ENCODE data around the gene TXNIP. TPM values are rescaled to one million over a fixed set of nuclear protein-coding genes. Genes with fewer than 3 reads are reported as not detected.

The TXNIP gene
- total and polyA plus RNA-seq, 2 donors (not counting 1 experiment from before 2014, with no cell fraction given), result 542 to 1,651 TPM

DNA sequence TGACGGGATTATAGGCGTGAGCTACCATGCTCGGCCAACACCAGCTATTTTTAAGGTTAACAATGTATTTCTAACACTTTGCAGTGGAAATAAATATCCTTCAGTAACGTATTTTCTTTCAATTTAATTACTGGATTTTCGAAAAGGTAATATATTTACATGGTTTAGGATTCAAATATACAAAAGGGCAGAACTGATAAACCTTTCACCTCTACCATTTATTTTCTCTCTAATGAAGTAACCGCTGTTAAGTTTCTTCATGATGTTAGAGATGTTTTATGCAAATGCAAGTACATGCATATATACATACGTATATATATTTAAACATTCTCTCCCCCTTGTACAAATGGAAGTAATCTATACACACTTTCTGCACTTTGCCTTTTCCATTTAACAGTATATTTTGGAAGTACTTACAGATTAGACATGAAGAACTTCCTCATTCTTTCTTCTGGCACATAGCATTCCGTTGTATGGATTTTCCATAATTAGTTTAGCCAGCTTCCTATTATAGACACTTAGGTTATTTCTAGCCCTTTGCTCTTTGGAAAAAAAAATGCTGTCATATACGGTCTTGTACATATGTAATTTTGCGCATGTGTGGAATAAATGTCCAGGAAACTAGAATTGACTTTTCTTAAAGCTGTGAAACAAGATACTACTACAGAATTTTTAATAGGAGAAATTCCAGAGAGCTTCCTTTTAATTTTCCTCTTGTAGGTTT lies 40.0 kb upstream of the TXNIP start:
- H3K4me3 Mint-ChIP-seq, result peak overlapping the region; percentile 99
- Histone ChIP-seq H3K27ac (ENCODE audit: low read length in 2 of 2) (no peak overlapping the region), H3K9me3 (ENCODE audit: control extremely low read depth in 1 of 3, control insufficient read depth in 2 of 3, insufficient read depth in 1 of 3, low read length in 2 of 3) (no peaks in the 10 kb centered on the region), H3K4me1 (ENCODE audit: control insufficient read depth in 2 of 2, insufficient read depth in 2 of 2, low read length in 2 of 2) (peaks cover 27 to 30% of the 10 kb centered on the region in 2 donors), H3K9ac (ENCODE audit: low read length) (peak overlapping the region; percentile 73), H3K79me2 (ENCODE audit: control insufficient read depth, insufficient read depth, low read length) (no peaks in the 10 kb centered on the region), H2AFZ (ENCODE audit: insufficient read depth, low read depth, low read length, poor library complexity, severe bottlenecking) (peak overlapping the region; percentile 35), H4K20me1 (ENCODE audit: control insufficient read depth, insufficient read depth, low read length, poor library complexity, severe bottlenecking) (no peaks in the 10 kb centered on the region), H3K4me3 (ENCODE audit: control extremely low read depth in 1 of 5, extremely low read depth in 1 of 5, insufficient read depth in 1 of 5, low read depth in 2 of 5, low read length in 4 of 5) (peak overlapping the region; percentile 84 to 96 (median 93)), H3K4me2 (replicated peaks; ENCODE audit: low read depth, low read length, poor library complexity, severe bottlenecking) (peak overlapping the region; percentile 85), H3K27me3 (replicated peaks in 1 of 4; ENCODE audit: control extremely low read depth in 1 of 4, control insufficient read depth in 3 of 4, insufficient read depth in 4 of 4, low read length in 3 of 4) (no peaks in the 10 kb centered on the region), H3K36me3 (replicated peaks in 1 of 2; ENCODE audit: control extremely low read depth in 1 of 2, control insufficient read depth in 1 of 2, extremely low read depth in 1 of 2, insufficient read depth in 2 of 2, low read length in 1 of 2) (no peaks in the 10 kb centered on the region)
- ChIA-PET POLR2A (interaction anchor here (0.9 to 3.8 kb wide), 7 partner anchors 16 to 315 kb away, joined by 3 to 24 read pairs (median 6); partner anchors contain the start of gene PIAS3), CTCF (interaction anchor here (0.9 to 8.8 kb wide), 8 partner anchors 9 to 177 kb away, joined by 3 to 60 read pairs (median 8); partner anchors contain the start of genes ANKRD34A, LIX1L, PIAS3 and POLR3GL)
- no peaks in the 10 kb centered on the region for H3K9me3 Mint-ChIP-seq (ENCODE audit: insufficient read depth)
- no peaks in the 10 kb centered on the region for H3K27me3 Mint-ChIP-seq
- TF ChIP-seq, protein P1, sequence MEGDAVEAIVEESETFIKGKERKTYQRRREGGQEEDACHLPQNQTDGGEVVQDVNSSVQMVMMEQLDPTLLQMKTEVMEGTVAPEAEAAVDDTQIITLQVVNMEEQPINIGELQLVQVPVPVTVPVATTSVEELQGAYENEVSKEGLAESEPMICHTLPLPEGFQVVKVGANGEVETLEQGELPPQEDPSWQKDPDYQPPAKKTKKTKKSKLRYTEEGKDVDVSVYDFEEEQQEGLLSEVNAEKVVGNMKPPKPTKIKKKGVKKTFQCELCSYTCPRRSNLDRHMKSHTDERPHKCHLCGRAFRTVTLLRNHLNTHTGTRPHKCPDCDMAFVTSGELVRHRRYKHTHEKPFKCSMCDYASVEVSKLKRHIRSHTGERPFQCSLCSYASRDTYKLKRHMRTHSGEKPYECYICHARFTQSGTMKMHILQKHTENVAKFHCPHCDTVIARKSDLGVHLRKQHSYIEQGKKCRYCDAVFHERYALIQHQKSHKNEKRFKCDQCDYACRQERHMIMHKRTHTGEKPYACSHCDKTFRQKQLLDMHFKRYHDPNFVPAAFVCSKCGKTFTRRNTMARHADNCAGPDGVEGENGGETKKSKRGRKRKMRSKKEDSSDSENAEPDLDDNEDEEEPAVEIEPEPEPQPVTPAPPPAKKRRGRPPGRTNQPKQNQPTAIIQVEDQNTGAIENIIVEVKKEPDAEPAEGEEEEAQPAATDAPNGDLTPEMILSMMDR (IDR thresholded peaks at IDR 0.05), result no peak
- no peak for TF ChIP-seq EZH2 (IDR thresholded peaks at IDR 0.05; ENCODE audit: borderline replicate concordance, insufficient read depth, low read depth, low read length, poor library complexity, severe bottlenecking)
- no peak for ATAC-seq (ENCODE audit: low read depth)
- WGBS (ENCODE audit: insufficient coverage), result no CpG with 5 or more reads among the region's 10 CpGs
- H3K27ac Mint-ChIP-seq, result peak overlapping the region; percentile 98
- no peak for DNase-seq
- intact Hi-C loops (cut with micrococcal nuclease), result loop anchor here (2.0 kb wide), 1 partner anchor 110 kb away; the partner anchor contains the start of gene RBM8A
- H3K4me1 Mint-ChIP-seq, result peaks cover 37% of the 10 kb centered on the region

DNA sequence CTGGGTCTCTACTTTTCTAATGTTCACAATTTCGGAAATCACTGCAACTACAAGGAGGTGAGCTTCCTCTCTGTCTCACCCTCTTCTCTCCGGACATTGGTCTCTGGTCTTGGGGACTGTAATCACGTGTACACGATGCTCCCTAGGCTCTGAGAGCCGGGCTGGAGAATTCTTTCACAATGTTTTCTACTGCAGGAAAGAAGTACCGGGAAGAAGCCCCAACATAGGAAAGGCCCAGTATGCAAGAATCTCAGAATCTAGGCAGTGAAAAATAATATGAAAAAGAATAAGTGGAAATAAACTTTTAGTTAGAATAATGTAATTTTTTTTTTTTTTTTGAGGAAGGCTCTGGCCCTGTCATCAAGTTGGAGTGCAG lies 38.7 kb upstream of the TXNIP start:
- Histone ChIP-seq H3K36me3 (replicated peaks in 1 of 2; ENCODE audit: control extremely low read depth in 1 of 2, control insufficient read depth in 1 of 2, extremely low read depth in 1 of 2, insufficient read depth in 2 of 2, low read length in 1 of 2) (no peaks in the 10 kb centered on the region), H3K4me2 (replicated peaks; ENCODE audit: low read depth, low read length, poor library complexity, severe bottlenecking) (peak overlapping the region; percentile 85), H3K79me2 (ENCODE audit: control insufficient read depth, insufficient read depth, low read length) (no peaks in the 10 kb centered on the region), H3K27ac (ENCODE audit: low read length in 2 of 2) (no peak overlapping the region), H3K9ac (ENCODE audit: low read length) (peak overlapping the region; percentile 73), H3K27me3 (replicated peaks in 1 of 4; ENCODE audit: control extremely low read depth in 1 of 4, control insufficient read depth in 3 of 4, insufficient read depth in 4 of 4, low read length in 3 of 4) (no peaks in the 10 kb centered on the region), H3K9me3 (ENCODE audit: control extremely low read depth in 1 of 3, control insufficient read depth in 2 of 3, insufficient read depth in 1 of 3, low read length in 2 of 3) (no peaks in the 10 kb centered on the region), H4K20me1 (ENCODE audit: control insufficient read depth, insufficient read depth, low read length, poor library complexity, severe bottlenecking) (no peaks in the 10 kb centered on the region), H2AFZ (ENCODE audit: insufficient read depth, low read depth, low read length, poor library complexity, severe bottlenecking) (peak overlapping the region; percentile 32), H3K4me3 (ENCODE audit: control extremely low read depth in 1 of 5, extremely low read depth in 1 of 5, insufficient read depth in 1 of 5, low read depth in 2 of 5, low read length in 4 of 5) (peak overlapping the region in 4 of 5 experiments; percentile 19 to 94 (median 86)), H3K4me1 (ENCODE audit: control insufficient read depth in 2 of 2, insufficient read depth in 2 of 2, low read length in 2 of 2) (peaks cover 27 to 30% of the 10 kb centered on the region in 2 donors)
- H3K4me1 Mint-ChIP-seq, result peaks cover 37% of the 10 kb centered on the region
- ChIA-PET CTCF (interaction anchor here (0.6 to 8.8 kb wide), 9 partner anchors 11 to 1172 kb away, joined by 3 to 60 read pairs (median 5); partner anchors contain the start of genes ANKRD34A, LIX1L and POLR3GL), POLR2A (interaction anchor here (0.7 to 2.2 kb wide), 7 partner anchors 17 to 190 kb away, joined by 3 to 6 read pairs (median 4); partner anchors contain the start of genes NUDT17 and PEX11B)
- peak overlapping the region; percentile 84 for H3K4me3 Mint-ChIP-seq
- peaks cover 4% of the 10 kb centered on the region for H3K27me3 Mint-ChIP-seq
- intact Hi-C loops (cut with micrococcal nuclease), result no loop called here
- TF ChIP-seq EZH2 (IDR thresholded peaks at IDR 0.05; ENCODE audit: borderline replicate concordance, insufficient read depth, low read depth, low read length, poor library complexity, severe bottlenecking), result no peak
- TF ChIP-seq, protein P1 (IDR thresholded peaks at IDR 0.05), result no peak
- no peaks in the 10 kb centered on the region for H3K9me3 Mint-ChIP-seq (ENCODE audit: insufficient read depth)
- DNase-seq, result no peak
- 51% methylated on average over 5 of the region's 6 CpGs for WGBS (ENCODE audit: insufficient coverage)
- ATAC-seq (ENCODE audit: low read depth), result no peak
- H3K27ac Mint-ChIP-seq, result peak overlapping the region; percentile 92

Measured in B cell (primary cell).